GM11168 (cell line): ENCODE results near the gene DIO3.
"Not testable (repeated sequence)": the region's sequence is repeated elsewhere in the genome, so short reads cannot be mapped to it uniquely, and the experiment has no call there.

Experiments used
- in situ Hi-C: fragments of 300-500 bp; cut with MboI; formaldehyde crosslinking; loops from one replicate; pipeline ENCODE4 v1.12.0; 2022; ENCODE audit warnings: low sequenced_read_pairs; ENCODE audit not compliant: unreplicated experiment

The DIO3 gene

GRCh38 chr14:101540481-101541462 is 20.5 kb upstream of the DIO3 start:
- in situ Hi-C loops = no loop called here

DNA sequence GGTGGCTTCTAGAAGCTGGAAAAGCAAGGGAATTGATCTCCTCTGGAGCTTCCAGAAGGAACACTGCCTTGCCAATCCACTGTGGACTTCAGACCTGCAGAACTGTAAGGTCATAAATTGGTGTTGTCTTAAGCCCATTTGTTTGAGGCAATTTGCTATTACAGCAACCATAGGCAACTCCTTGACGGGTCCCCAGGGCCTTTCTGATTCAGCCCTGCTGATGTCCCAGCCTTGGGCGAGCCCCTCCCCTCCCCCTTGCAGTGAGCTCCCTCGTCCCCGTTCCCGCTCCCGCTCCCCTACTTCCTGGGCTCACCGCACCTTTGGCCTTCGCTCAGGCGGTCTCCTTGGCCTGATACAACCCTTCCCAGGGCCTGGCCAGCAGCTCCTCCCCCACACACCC is 18.9 kb upstream of the DIO3 start:
- in situ Hi-C loops = no loop called here

DNA sequence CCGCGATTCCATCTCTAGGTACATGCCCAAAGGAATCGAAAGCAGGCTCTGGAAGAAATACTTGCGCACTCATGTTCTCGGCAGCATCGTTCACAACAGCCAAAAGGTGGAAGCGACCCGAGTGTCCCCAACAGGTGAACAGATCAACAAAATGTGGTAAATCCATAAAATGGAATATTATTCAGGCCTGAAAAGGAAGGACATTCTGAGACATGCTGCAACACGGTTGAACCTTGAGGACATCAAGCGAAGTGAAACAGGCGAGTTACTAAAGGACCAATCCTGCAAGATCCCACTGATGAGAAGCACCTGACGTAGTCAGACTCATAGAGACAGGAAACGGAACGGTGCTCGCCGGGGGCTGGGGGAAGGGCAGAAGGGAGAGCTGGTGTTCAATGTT is 17.5 kb upstream of the DIO3 start:
- in situ Hi-C loops = no loop called here

- in situ Hi-C loops = no loop called here
Measured at GRCh38 chr14:101544550-101544949, 16.7 kb upstream of the DIO3 start.

DNA sequence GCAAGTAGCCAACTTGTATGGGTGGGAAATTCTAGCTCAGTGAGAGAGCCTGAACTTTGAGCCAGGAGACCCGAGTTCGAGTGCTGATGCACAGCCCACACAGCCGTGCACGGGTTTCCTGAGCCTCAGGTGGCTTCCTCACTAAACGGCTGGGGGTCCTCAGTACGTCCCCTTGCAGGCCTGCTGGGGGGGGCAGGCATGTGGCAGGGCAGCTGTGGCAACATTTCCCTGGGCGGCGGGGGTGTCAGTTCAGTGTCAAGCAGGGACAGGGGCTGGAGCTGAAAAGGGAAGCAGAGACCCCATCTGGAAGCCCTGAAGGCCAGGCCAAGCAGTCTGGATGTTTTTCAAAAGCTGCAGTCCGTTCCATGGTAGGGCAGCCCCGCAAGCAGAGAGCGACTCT is 14.6 kb upstream of the DIO3 start:
- in situ Hi-C loops = no loop called here

- in situ Hi-C loops = no loop called here
Measured at GRCh38 chr14:101547107-101547738, 14.1 kb upstream of the DIO3 start.

DNA sequence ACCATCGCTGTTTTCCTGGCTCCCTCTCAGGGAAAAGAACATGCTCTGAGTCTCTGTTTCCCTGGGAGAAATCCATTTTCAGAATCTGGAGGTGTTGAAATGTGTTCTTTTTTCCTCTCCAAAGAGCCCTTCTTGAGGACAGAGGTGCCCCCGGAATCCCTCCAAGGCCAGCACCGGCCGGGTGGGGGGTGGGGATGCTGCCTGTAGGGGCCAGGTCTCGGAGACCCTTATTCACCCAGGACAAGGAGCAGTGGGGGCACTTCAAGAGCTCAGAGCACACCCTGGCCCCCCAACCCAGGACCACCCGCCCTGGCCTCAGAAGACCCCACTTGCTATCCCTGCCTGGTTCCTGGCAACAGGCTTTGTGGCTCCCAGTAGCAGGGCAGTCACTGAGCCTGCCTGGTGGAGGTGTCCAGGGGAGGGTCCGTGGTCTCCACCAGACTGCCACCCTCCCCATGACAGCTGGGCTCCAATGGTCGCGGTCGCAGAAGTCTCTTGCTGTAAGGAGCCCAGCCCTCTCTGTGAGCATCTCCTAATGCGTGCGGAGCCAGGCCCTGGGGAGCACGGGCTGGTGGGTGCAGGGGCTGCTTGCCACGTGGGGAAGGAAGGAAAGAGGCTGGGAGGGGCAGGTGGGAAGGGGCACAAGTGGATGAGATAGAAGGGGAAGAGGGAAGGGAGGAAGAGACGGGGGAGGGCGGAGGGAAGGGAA is 13.2 kb upstream of the DIO3 start:
- in situ Hi-C loops = no loop called here

DNA sequence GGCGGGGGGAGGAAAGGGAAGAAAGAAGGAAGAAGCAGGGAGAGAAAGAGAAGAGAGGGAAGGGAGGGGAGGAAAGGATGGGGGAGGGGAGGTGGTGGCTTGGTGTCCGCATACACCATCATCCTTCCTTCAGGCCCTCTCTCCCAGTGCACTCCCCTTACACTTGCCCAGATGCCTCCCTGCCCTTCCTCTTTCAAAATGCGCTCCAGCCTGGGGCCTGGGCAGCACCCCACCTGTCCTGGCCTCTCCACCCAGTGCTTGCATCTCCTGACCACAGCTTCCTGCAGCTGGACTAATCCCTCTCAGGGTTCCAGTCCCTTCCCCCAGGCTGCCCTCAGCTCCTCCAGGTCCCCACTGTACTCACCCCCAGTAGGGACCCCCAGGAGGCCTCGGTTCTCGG is 12.6 kb upstream of the DIO3 start:
- in situ Hi-C loops = no loop called here

- in situ Hi-C loops = no loop called here
Measured at GRCh38 chr14:101549154-101549553, 12.1 kb upstream of the DIO3 start.

- in situ Hi-C loops = not testable (repeated sequence)
Measured at GRCh38 chr14:101550202-101550912, 10.9 kb upstream of the DIO3 start.

- in situ Hi-C loops = no loop called here
Measured at GRCh38 chr14:101551729-101552595, 9.3 kb upstream of the DIO3 start.

- in situ Hi-C loops = no loop called here
Measured at GRCh38 chr14:101552786-101553231, 8.5 kb upstream of the DIO3 start.

DNA sequence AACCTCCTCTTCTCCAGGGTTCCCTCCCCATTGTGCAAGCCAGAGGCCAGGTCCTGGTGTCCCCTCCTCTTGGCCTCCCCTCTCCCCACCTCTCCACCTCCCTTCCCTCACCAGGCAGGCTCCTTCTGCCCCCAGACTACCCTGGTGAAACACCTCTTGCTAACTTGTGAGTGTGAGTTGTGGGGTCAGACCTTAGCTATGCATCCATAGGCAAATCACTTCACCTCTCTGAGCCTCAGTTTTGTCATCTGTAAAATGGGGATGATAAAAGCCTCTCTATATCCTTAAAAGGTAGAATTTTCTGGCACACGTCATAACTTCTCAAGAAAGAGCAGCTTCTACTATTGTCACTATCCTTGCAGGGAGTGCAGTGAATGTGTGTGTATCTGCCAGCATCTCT is 7.9 kb upstream of the DIO3 start:
- in situ Hi-C loops = no loop called here

DNA sequence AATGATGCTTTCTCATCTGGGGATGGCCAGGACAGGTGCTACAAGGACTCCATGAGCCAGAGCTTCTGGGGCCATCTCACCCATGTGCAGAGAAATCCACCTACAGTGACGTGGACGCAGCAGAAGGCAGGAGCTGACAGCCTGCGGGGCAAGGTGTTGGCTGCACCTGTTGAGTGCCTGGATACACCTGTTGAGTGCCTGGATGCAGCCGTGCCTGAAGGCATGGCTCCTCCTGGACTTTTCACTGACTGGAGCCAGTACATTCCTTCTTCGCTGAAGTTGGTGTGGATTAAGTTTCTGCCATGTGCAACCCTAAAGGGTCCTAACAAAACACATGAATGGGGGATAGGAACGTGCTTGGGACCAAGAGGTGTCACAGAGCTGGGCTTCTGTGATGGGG is 7.4 kb upstream of the DIO3 start:
- in situ Hi-C loops = no loop called here

GRCh38 chr14:101554991-101555668 is 6.2 kb upstream of the DIO3 start:
- in situ Hi-C loops = no loop called here

DNA sequence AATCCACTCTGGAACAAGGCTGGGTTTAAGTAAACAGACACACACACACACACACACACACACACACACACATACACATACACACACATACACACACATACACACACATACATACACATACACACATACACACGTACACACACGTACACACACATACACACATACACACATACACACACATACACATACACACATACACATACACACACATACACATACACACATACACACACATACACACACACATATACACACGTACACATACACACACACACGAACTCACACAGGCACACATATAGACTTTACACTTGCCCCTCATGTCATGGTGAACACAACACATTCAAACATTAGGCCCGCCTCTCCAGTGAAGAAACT is 5.6 kb upstream of the DIO3 start:
- in situ Hi-C loops = not testable (repeated sequence)

GRCh38 chr14:101556131-101556530 is 5.2 kb upstream of the DIO3 start:
- in situ Hi-C loops = no loop called here

DNA sequence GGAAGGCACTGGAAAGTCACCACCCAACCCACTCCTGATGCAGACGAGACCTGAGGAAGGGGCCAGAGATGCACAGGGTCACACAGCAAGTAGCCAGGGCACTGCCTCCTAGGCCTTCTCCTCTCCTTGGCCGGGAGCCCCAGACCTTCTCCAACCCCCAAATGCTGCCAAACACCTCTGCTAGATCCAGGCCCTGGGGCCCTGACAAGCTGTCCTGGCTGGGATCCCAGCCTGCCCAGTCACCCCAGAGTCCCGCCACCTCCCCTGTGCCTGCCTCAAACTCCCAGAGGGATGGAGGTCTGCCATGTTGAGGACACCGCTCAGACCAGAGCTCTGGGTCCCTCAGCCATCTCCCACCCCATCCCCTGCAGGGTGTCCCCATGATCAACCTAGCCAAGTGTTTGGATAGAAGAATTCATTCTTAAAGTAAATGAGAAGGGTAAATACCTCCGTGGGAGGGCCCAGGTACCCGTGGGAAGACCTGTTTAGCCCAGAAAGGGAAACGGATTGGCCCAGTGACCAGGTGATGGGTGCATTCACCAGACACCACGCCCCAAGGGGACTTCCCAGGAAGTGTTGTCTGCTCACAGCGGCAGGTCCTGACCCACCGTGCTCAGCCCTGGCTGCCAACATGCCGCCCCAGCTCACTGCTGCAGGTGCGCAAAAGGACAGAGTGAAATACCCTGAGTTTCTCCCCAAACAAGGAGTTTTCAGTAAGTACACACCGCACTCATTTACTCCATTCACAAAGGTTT is 4.6 kb upstream of the DIO3 start:
- in situ Hi-C loops = no loop called here
